Esophagus mucosa (tissue), 1 donor: ENCODE results near the gene SLC46A3. TPM values are rescaled to one million over a fixed set of nuclear protein-coding genes. Genes with fewer than 3 reads are reported as not detected.

Experiments
- ATAC-seq: fragments of 200-7000 bp; cut with Tn5 transposase; one replicate; pipeline ENCODE4 v1.9.1; 2020
- total RNA-seq: library from RNA; stranded (reverse); gene quantifications from one replicate; pipeline ENCODE4 v1.2.4, GENCODE V29; 2023
- donor health status: DM: yes; HTN: yes; CAD: no.

The SLC46A3 gene
- total RNA-seq, 1 donor from 2014 or later = 0.84 TPM

- no peak for ATAC-seq
Measured at GRCh38 chr13:28679628-28680027, 39.1 kb downstream of the SLC46A3 start.

GRCh38 chr13:28678809-28679208 is 40.0 kb downstream of the SLC46A3 start:
- no peak for ATAC-seq

GRCh38 chr13:28671126-28671792 is 47.5 kb downstream of the SLC46A3 start:
- ATAC-seq = no peak

DNA sequence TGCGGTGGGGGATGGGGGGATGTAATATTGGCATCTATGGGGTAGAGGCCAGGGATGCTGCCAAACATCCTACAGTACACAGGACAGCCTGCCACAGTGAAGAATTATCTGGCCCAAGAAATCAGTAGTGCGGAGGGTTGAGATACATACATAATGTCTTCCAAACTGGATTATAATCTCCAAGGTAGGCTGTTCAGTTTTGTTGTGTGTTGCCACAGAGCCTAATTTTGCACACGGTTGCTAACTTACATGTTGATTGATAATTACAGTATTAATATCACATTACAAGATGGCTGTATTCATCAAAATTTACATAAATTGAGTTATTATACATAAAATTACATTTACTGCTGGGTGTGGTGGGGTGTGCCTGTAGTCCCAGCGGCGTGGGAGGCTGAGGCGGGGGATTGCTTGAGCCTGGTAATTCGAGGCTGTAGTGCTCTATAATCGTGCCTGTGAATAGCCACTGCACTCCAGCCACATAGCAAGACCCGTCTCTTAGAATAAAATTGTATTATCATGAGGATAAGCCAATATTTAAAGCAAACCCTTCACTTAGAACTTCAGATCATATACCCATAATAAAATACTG is 51.8 kb downstream of the SLC46A3 start:
- ATAC-seq = no peak

GRCh38 chr13:28659621-28659970 is 59.2 kb downstream of the SLC46A3 start:
- ATAC-seq = peak; percentile 23

DNA sequence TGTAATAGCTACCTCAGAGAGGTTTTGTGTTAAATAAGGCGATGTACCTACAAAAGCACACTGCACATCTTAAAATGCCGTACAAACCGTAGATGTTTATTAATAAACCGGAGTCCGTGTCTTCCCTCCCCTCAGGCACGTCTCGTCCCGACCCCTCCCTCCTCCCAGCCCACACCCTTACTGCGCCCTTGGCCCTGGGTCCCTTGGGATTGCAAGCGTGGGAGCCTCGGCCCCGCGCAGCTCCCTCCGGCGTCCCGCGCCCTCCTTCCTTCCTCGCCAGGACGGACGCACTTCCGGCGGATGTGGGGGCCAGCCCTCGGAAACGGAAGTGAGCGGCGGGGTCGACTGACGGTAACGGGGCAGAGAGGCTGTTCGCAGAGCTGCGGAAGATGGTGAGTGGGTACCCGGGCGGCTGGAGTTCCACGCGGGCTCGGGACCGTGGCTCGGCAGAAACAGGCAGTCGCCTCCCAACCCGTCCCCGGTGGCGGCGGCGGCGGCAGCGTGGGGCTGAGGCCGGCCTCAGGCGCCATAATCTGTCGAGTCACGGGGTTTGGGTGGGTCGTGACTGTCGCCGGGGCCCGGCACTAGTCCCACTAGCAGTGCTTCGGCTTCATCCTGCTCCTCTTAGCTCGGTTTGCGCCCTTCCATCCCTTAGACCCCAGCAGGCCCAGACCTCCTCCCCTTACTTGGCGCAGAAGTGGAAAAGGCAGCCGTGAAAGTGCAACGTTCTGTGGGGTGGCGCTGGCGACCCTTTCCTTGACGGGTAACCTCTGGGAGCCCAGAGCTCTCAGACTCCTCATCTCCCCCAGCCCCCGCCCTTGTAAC is 59.8 kb downstream of the SLC46A3 start, which contains the start of gene POMP:
POMP (plus strand) TSS at position 335 of the 825 bp plus-strand sequence; CDS start at position 390, 55 bp downstream.
- ATAC-seq = peak; percentile 98

GRCh38 chr13:28658539-28658795 is 60.3 kb downstream of the SLC46A3 start:
- no peak for ATAC-seq

GRCh38 chr13:28657784-28658538 is 60.8 kb downstream of the SLC46A3 start:
- no peak for ATAC-seq

GRCh38 chr13:28655561-28655960 is 63.2 kb downstream of the SLC46A3 start:
- ATAC-seq = no peak

- no peak for ATAC-seq
Measured at GRCh38 chr13:28654276-28654675, 64.5 kb downstream of the SLC46A3 start.

GRCh38 chr13:28653111-28653510 is 65.7 kb downstream of the SLC46A3 start:
- ATAC-seq = no peak

GRCh38 chr13:28651810-28652401 is 66.9 kb downstream of the SLC46A3 start:
- no peak for ATAC-seq

- ATAC-seq = no peak
Measured at GRCh38 chr13:28650284-28650683, 68.5 kb downstream of the SLC46A3 start.

Other genes with a start within 250 kb of the SLC46A3 start
- 5.3 TPM for gene FLT1, start 223.8 kb downstream of the SLC46A3 start, total RNA-seq
- gene POMP, start 59.8 kb downstream of the SLC46A3 start, total RNA-seq = 55.2 TPM
- gene MTUS2, start 101.4 kb upstream of the SLC46A3 start, total RNA-seq = 0.12 TPM